ENCODE results near the gene MLXIPL. TPM values are rescaled to one million over a fixed set of nuclear protein-coding genes. Genes with fewer than 3 reads are reported as not detected.

Gene MLXIPL, protein sequence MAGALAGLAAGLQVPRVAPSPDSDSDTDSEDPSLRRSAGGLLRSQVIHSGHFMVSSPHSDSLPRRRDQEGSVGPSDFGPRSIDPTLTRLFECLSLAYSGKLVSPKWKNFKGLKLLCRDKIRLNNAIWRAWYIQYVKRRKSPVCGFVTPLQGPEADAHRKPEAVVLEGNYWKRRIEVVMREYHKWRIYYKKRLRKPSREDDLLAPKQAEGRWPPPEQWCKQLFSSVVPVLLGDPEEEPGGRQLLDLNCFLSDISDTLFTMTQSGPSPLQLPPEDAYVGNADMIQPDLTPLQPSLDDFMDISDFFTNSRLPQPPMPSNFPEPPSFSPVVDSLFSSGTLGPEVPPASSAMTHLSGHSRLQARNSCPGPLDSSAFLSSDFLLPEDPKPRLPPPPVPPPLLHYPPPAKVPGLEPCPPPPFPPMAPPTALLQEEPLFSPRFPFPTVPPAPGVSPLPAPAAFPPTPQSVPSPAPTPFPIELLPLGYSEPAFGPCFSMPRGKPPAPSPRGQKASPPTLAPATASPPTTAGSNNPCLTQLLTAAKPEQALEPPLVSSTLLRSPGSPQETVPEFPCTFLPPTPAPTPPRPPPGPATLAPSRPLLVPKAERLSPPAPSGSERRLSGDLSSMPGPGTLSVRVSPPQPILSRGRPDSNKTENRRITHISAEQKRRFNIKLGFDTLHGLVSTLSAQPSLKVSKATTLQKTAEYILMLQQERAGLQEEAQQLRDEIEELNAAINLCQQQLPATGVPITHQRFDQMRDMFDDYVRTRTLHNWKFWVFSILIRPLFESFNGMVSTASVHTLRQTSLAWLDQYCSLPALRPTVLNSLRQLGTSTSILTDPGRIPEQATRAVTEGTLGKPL
- total RNA-seq (10 to 100 TPM in 1 of 9 donors, 1 to 10 TPM in 6, under 1 TPM in 2; 0.42 to 10.1 (median 1.8) TPM), polyA plus RNA-seq (1 to 10 TPM; 2.0 to 5.4 TPM)
- long read RNA-seq, donor 1, partial matches to known transcripts = 1 of 3 reads
- long read RNA-seq, donor 1, other reads (novel, unspliced or antisense) = 2 of 3 reads
- long read RNA-seq, donor 2, partial matches to known transcripts = 2 of 4 reads
- long read RNA-seq, donor 2, other reads (novel, unspliced or antisense) = 2 of 4 reads
- long read RNA-seq, donor 3, partial matches to known transcripts = 1 of 1 reads
- long read RNA-seq, donor 3, other reads (novel, unspliced or antisense) = 0 of 1 reads

DNA sequence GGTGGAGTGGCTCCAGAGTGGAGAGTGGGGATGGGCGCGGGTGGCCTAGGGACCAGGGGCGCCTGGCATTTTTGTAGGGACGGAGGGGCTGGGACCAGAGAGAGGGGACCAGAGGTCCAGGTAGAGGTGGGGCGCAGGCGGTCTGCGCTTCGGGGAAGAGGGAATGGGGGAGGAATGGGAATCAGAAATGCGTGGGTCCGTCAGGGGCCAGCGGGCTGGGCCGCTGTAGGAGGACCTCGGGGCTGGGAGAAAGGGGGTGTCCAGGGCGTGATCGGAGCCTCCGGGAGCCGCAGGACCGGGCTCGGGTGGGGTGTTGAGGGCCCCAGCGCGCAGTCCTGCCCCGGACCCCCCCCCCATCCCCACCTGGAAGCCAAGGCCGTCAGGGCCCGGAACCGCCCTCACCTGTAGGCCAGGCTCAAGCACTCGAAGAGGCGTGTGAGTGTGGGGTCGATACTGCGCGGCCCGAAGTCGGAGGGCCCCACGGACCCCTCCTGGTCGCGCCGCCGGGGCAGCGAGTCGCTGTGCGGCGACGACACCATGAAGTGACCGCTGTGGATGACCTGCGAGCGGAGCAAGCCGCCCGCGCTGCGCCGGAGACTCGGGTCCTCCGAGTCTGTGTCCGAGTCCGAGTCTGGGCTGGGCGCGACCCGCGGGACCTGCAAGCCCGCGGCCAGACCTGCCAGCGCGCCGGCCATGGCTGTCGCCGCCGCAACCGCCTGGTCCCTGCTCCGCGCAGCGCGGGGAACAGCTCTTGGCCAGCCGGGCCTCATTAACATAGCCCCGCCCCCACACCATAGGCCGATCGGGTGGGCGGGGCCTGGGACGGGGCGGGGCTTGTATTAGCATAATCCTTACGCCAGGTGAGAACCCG is at the start of gene MLXIPL:
TSS of gene MLXIPL (minus strand) at position 725 of the 871 bp plus-strand sequence. CDS start at position 695, 30 bp downstream.
- Histone ChIP-seq H3K27ac (no peak within 1 kb of the TSS), H3K27me3 (peaks cover 4 to 75% (median 38%) of the 10 kb centered on the region in 9 donors), H3K4me1 (peaks cover 0 to 21% (median 15%) of the 10 kb centered on the region in 12 donors), H3K36me3 (no peaks in the 10 kb centered on the region), H3K9me3 (no peaks in the 10 kb centered on the region), H3K4me3 (peak within 1 kb of the TSS; percentile 25 to 57 (median 50))
- intact Hi-C loops (cut with DNase I) = no loop called here
- ATAC-seq = peak; percentile 87 to 96 (median 93)
- peak; percentile 60 to 83 (median 76) for DNase-seq
- 2 to 5% (median 3%) methylated on average over 21 to 80 of the region's 80 CpGs for WGBS, 4 donors
- TF ChIP-seq POLR2A (IDR thresholded peaks at IDR 0.05) = peak in 1 of 2 donors; percentile 81
- TF ChIP-seq, protein P1, sequence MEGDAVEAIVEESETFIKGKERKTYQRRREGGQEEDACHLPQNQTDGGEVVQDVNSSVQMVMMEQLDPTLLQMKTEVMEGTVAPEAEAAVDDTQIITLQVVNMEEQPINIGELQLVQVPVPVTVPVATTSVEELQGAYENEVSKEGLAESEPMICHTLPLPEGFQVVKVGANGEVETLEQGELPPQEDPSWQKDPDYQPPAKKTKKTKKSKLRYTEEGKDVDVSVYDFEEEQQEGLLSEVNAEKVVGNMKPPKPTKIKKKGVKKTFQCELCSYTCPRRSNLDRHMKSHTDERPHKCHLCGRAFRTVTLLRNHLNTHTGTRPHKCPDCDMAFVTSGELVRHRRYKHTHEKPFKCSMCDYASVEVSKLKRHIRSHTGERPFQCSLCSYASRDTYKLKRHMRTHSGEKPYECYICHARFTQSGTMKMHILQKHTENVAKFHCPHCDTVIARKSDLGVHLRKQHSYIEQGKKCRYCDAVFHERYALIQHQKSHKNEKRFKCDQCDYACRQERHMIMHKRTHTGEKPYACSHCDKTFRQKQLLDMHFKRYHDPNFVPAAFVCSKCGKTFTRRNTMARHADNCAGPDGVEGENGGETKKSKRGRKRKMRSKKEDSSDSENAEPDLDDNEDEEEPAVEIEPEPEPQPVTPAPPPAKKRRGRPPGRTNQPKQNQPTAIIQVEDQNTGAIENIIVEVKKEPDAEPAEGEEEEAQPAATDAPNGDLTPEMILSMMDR (IDR thresholded peaks at IDR 0.05) = no peak

DNA sequence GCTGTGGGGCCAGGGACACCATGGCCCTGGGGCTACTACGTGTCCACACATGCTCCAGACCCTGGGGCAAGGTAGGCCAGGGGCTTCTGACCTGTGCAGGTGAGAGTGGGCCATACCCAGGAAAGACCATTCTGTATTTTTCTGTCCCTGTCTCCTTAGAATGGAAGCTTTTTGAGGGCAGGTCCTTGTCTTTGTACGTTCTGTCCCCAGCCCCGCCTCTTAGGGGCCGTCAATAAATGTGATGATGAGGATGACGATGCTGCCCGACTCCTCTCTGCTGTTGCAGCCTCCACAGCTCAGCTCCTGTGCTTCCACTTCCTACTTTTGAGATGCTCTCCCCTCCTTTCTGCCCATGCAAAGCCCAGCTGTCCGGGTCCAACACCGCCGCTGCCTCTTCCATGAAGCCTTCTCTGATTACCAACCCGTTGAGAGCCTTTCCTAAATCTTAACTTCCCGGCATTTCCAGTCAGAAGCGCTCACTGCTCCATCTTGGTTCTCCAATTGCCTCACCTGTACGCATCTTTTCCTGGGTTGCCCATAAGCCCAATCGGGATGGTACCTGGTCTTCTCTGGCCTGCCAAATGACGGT is 47.6 kb upstream of the MLXIPL start:
- intact Hi-C loops (cut with DNase I) = no loop called here
- TF ChIP-seq POLR2A (IDR thresholded peaks at IDR 0.05) = no peak
- TF ChIP-seq, protein P1 (IDR thresholded peaks at IDR 0.05) = no peak
- Histone ChIP-seq H3K4me3 (no peak overlapping the region), H3K27ac (no peak overlapping the region), H3K27me3 (no peaks in the 10 kb centered on the region), H3K4me1 (peaks cover 0 to 20% (median 8%) of the 10 kb centered on the region in 12 donors), H3K9me3 (no peaks in the 10 kb centered on the region), H3K36me3 (peaks cover 0 to 3% (median 0%) of the 10 kb centered on the region in 9 donors)
- no peak for ATAC-seq
- DNase-seq = peak in 1 of 5 donors; percentile 28
- 92 to 95% (median 93%) methylated on average over 15 of the region's 15 CpGs for WGBS, 4 donors

DNA sequence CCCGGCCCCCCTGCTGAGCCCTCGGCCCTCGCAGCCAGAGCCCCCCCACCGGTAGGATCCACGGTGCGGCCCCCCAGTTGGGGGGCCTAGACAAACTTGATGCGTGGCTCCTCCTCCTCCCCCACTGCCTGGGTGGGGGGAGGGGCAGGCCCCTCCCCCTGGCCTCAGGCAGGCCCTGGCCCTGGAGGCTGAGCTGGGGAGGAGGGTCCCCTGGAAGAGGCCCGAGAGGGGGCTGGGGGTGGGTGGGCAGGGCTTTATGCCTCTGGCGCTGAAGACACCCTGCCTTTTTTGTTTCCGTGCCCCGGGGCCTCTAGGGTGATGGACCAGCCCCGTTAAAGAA is 47.0 kb upstream of the MLXIPL start:
- H3K27me3 ChIP-seq = no peaks in the 10 kb centered on the region
- no peaks in the 10 kb centered on the region for H3K9me3 ChIP-seq
- ATAC-seq (no peak), DNase-seq (no peak)
- no peak overlapping the region for H3K27ac ChIP-seq
- no peak overlapping the region for H3K4me3 ChIP-seq
- H3K4me1 ChIP-seq = peaks cover 0 to 20% (median 8%) of the 10 kb centered on the region in 12 donors
- peaks cover 0 to 3% (median 0%) of the 10 kb centered on the region in 9 donors for H3K36me3 ChIP-seq
- TF ChIP-seq POLR2A (IDR thresholded peaks at IDR 0.05) = no peak
- TF ChIP-seq, protein P1 (IDR thresholded peaks at IDR 0.05) = no peak
- intact Hi-C loops (cut with DNase I) = no loop called here
- 45 to 63% (median 52%) methylated on average over 4 to 12 of the region's 12 CpGs for WGBS, 4 donors
